Liver (tissue), 9 donors: ENCODE data around the gene AP3B1. TPM values are rescaled to one million over a fixed set of nuclear protein-coding genes. Genes with fewer than 3 reads are reported as not detected.

Experiments used
- DNase-seq: peaks from one replicate; pipeline ENCODE4 v3.0.0-alpha.2; 2017; ENCODE audit warnings: low spot score
- H3K27ac ChIP-seq, 2 donors: one replicate each; pipeline ENCODE4 v1.7.0; 2013; ENCODE audit warnings: inconsistent platforms in 2 of 2, low read length in 2 of 2, control low read depth in 1 of 2, low read depth in 1 of 2, mild to moderate bottlenecking in 1 of 2
- H3K27me3 ChIP-seq, 4 donors: one replicate each; pipeline versions ENCODE4 v1.6.1 to v1.7.0; 2013; ENCODE audit warnings: low read length in 3 of 4, inconsistent platforms in 1 of 4, mild to moderate bottlenecking in 1 of 4, moderate library complexity in 1 of 4; ENCODE audit not compliant: control insufficient read depth in 4 of 4, insufficient read depth in 4 of 4
- H3K36me3 ChIP-seq, 4 donors: one replicate each; pipeline versions ENCODE4 v1.6.1 to v1.7.0; 2013; ENCODE audit warnings: low read length in 3 of 4, mild to moderate bottlenecking in 3 of 4, low read depth in 1 of 4, moderate library complexity in 1 of 4; ENCODE audit not compliant: control insufficient read depth in 4 of 4, insufficient read depth in 3 of 4
- H3K4me1 ChIP-seq, 4 donors: one replicate each; pipeline versions ENCODE4 v1.6.1 to v1.7.0; 2013; ENCODE audit warnings: low read length in 3 of 4, mild to moderate bottlenecking in 3 of 4, moderate library complexity in 1 of 4; ENCODE audit not compliant: control insufficient read depth in 4 of 4, insufficient read depth in 4 of 4
- H3K4me3 ChIP-seq, 3 donors: one replicate each; pipeline versions ENCODE4 v1.6.1 to v1.7.0; 2013; ENCODE audit warnings: low read length in 3 of 3, control low read depth in 1 of 3, low read depth in 1 of 3, mild to moderate bottlenecking in 1 of 3
- H3K9ac ChIP-seq, 2 donors: one replicate each; pipeline ENCODE4 v1.7.0; 2013; ENCODE audit warnings: low read length in 2 of 2, mild to moderate bottlenecking in 2 of 2, moderate library complexity in 2 of 2, control low read depth in 1 of 2, low read depth in 1 of 2
- H3K9me3 ChIP-seq, 4 donors: one replicate each; pipeline versions ENCODE4 v1.6.1 to v1.7.0; 2013; ENCODE audit warnings: low read length in 3 of 4; ENCODE audit not compliant: control insufficient read depth in 4 of 4
- ATF3 ChIP-seq: IDR thresholded peaks from 2 replicates; pipeline ENCODE4 v1.6.1; 2016; ENCODE audit warnings: antibody characterized with exemption
- CTCF ChIP-seq: fragments of 150-350 bp; IDR thresholded peaks from 2 replicates; pipeline ENCODE4 v1.5.1; 2017; ENCODE audit warnings: improper control_type of control experiment, low read depth, low read length; ENCODE audit not compliant: missing input control
- EGR1 ChIP-seq, 2 donors: IDR thresholded peaks; 2 replicates each; pipeline ENCODE4 v1.6.1; 2016 to 2018; ENCODE audit warnings: antibody characterized with exemption in 2 of 2, low read depth in 2 of 2
- FOXA1 ChIP-seq: IDR thresholded peaks from 2 replicates; pipeline ENCODE4 v1.6.1; 2016; ENCODE audit warnings: antibody characterized with exemption
- FOXA2 ChIP-seq: IDR thresholded peaks from 2 replicates; pipeline ENCODE4 v1.6.1; 2016; ENCODE audit warnings: antibody characterized with exemption
- GABPA ChIP-seq, 2 donors: IDR thresholded peaks in 1 of 2; conservative IDR thresholded peaks in 1 of 2; 2 replicates each; pipeline ENCODE4 v1.6.1; 2016; ENCODE audit warnings: antibody characterized with exemption in 2 of 2, mild to moderate bottlenecking in 1 of 2, moderate library complexity in 1 of 2
- HNF4A ChIP-seq, 2 donors: conservative IDR thresholded peaks; 2 replicates each; pipeline ENCODE4 v1.6.1; 2016; ENCODE audit warnings: antibody characterized with exemption in 2 of 2, mild to moderate bottlenecking in 2 of 2
- HNF4G ChIP-seq: IDR thresholded peaks from 2 replicates; pipeline ENCODE4 v1.6.1; 2016; ENCODE audit warnings: antibody characterized with exemption
- JUND ChIP-seq, 2 donors: IDR thresholded peaks; 2 replicates each; pipeline ENCODE4 v1.6.1; 2016; ENCODE audit warnings: antibody characterized with exemption in 2 of 2
- MAX ChIP-seq: IDR thresholded peaks from 2 replicates; pipeline ENCODE4 v1.6.1; 2016; ENCODE audit warnings: antibody characterized with exemption
- NR2F2 ChIP-seq: IDR thresholded peaks from 2 replicates; pipeline ENCODE4 v1.6.1; 2016; ENCODE audit warnings: antibody characterized with exemption
- RAD21 ChIP-seq, 2 donors: IDR thresholded peaks; 2 replicates each; pipeline ENCODE4 v1.6.1; 2016; ENCODE audit warnings: antibody characterized with exemption in 2 of 2, mild to moderate bottlenecking in 2 of 2
- REST ChIP-seq: IDR thresholded peaks from 2 replicates; pipeline ENCODE4 v1.6.1; 2016; ENCODE audit warnings: antibody characterized with exemption, mild to moderate bottlenecking
- RXRA ChIP-seq, 2 donors: IDR thresholded peaks; 2 replicates each; pipeline ENCODE4 v1.6.1; 2017 to 2018; ENCODE audit warnings: antibody characterized with exemption in 2 of 2, mild to moderate bottlenecking in 1 of 2
- SP1 ChIP-seq: IDR thresholded peaks from 2 replicates; pipeline ENCODE4 v1.6.1; 2018; ENCODE audit warnings: antibody characterized with exemption, mild to moderate bottlenecking
- TAF1 ChIP-seq: conservative IDR thresholded peaks from 2 replicates; pipeline ENCODE4 v1.6.1; 2016; ENCODE audit warnings: antibody characterized with exemption, mild to moderate bottlenecking
- YY1 ChIP-seq: IDR thresholded peaks from 2 replicates; pipeline ENCODE4 v1.6.1; 2016; ENCODE audit warnings: antibody characterized with exemption, mild to moderate bottlenecking
- ZBTB33 ChIP-seq: IDR thresholded peaks from 2 replicates; pipeline ENCODE4 v1.6.1; 2016; ENCODE audit warnings: antibody characterized with exemption
- WGBS: extraction: QIAGEN DNeasy Blood & Tissue Kit; methylation state at CpG from one replicate; pipeline ENCODE4 v1.1.7; 2013; 5-methylcytosine and 5-hydroxymethylcytosine counted together
- polyA plus RNA-seq, 2 donors: library from polyadenylated mRNA; stranded (reverse) in 1 of 2; unstranded in 1 of 2; fragments of 200-250 nt in 1 of 2; fragments of >200 nt in 1 of 2; fragmentation: Nextera tagmentation in 1 of 2; extraction: Ambion mirVana in 1 of 2; gene quantifications; one replicate each; pipeline versions ENCODE4 v1.2.1 to v1.2.3, GENCODE V29; 2013 to 2015
- total RNA-seq, 2 donors: library from RNA; depleted of rRNA; stranded (reverse); fragments of >200 nt; gene quantifications; one replicate each; pipeline ENCODE4 v1.2.3, GENCODE V29; 2014
- donor health status: healthy.
- donor health status: healthy.
- donor health status: healthy.
- donor health status: healthy.
- donor health status: healthy.

The AP3B1 gene
- total and polyA plus RNA-seq, 4 donors = 8.2 to 23.1 (median 14.4) TPM

GRCh38 chr5:78317515-78317914 is 23.0 kb upstream of the AP3B1 start:
- Histone ChIP-seq H3K4me3 (no peak overlapping the region), H3K4me1 (no peaks in the 10 kb centered on the region), H3K27me3 (no peaks in the 10 kb centered on the region), H3K36me3 (no peaks in the 10 kb centered on the region), H3K9ac (no peak overlapping the region), H3K27ac (no peak overlapping the region), H3K9me3 (peaks cover 0 to 5% (median 0%) of the 10 kb centered on the region in 4 donors)
- TF ChIP-seq NR2F2 = no peak
- TF ChIP-seq CTCF = no peak
- no peak for TF ChIP-seq YY1
- TF ChIP-seq JUND (IDR thresholded peaks at IDR 0.05) = no peak
- no peak for TF ChIP-seq FOXA1
- no peak for TF ChIP-seq SP1
- no peak for TF ChIP-seq ATF3
- TF ChIP-seq GABPA (IDR thresholded peaks at IDR 0.05 in 1 of 2, conservative IDR thresholded peaks at IDR 0.05 in 1 of 2) = no peak
- TF ChIP-seq RAD21 (IDR thresholded peaks at IDR 0.05) = no peak
- no peak for TF ChIP-seq HNF4A (conservative IDR thresholded peaks at IDR 0.05)
- no peak for TF ChIP-seq RXRA (IDR thresholded peaks at IDR 0.05)
- TF ChIP-seq REST = no peak
- TF ChIP-seq MAX = no peak
- no peak for TF ChIP-seq HNF4G
- no peak for TF ChIP-seq TAF1
- no peak for TF ChIP-seq FOXA2
- TF ChIP-seq EGR1 (IDR thresholded peaks at IDR 0.05; ENCODE audit: low read depth in 2 of 2) = no peak
- no peak for TF ChIP-seq ZBTB33
- no peak for DNase-seq
- 90% methylated on average over 5 of the region's 5 CpGs for WGBS
